Loucy (cell line): Measurements from ENCODE around the gene SLC31A1.

Experiments used
- H2AFZ ChIP-seq: fragments of 200-600 bp; sonication (generic); 2 replicates; pipeline ENCODE4 v1.6.0; 2016; ENCODE audit warnings: antibody characterized with exemption, mild to moderate bottlenecking, low read length, moderate library complexity
- H3F3A ChIP-seq: fragments of 200-600 bp; 2 replicates; pipeline ENCODE4 v1.6.0; 2016; ENCODE audit warnings: antibody characterized with exemption, low read depth, mild to moderate bottlenecking
- H3K27me3 ChIP-seq: fragments of 200-600 bp; sonication (generic); 2 replicates; pipeline ENCODE4 v1.6.1; 2014; ENCODE audit warnings: low read length, mild to moderate bottlenecking; ENCODE audit not compliant: insufficient read depth, poor library complexity, severe bottlenecking
- H3K36me3 ChIP-seq: fragments of 200-600 bp; sonication (generic); 2 replicates; pipeline ENCODE4 v1.6.1; 2016; ENCODE audit warnings: low read length; ENCODE audit not compliant: insufficient read depth
- H3K4me1 ChIP-seq: fragments of 200-600 bp; sonication (generic); 2 replicates; pipeline ENCODE4 v1.5.1; 2014; ENCODE audit warnings: low read length, mild to moderate bottlenecking; ENCODE audit not compliant: insufficient read depth, poor library complexity, severe bottlenecking
- H3K4me2 ChIP-seq: fragments of 200-600 bp; sonication (generic); 2 replicates; pipeline ENCODE4 v1.6.0; 2014; ENCODE audit warnings: antibody characterized with exemption, low read length, low read depth, mild to moderate bottlenecking; ENCODE audit not compliant: poor library complexity, severe bottlenecking
- H3K4me3 ChIP-seq: fragments of 200-600 bp; sonication (generic); 2 replicates; pipeline ENCODE4 v1.5.1; 2014; ENCODE audit warnings: low read length, mild to moderate bottlenecking, mixed read lengths; ENCODE audit not compliant: poor library complexity, severe bottlenecking
- H3K79me2 ChIP-seq: fragments of 200-600 bp; sonication (generic); 2 replicates; pipeline ENCODE4 v1.6.1; 2014; ENCODE audit warnings: low read length; ENCODE audit not compliant: insufficient read depth
- H3K9ac ChIP-seq: fragments of 200-600 bp; sonication (generic); 2 replicates; pipeline ENCODE4 v1.6.0; 2014; ENCODE audit warnings: mild to moderate bottlenecking, low read depth, low read length, moderate library complexity; ENCODE audit not compliant: poor library complexity, severe bottlenecking
- H3K9me2 ChIP-seq: fragments of 200-600 bp; sonication (generic); replicated peaks from 2 replicates; pipeline ENCODE4 v1.6.1; 2016; ENCODE audit warnings: low read depth, low read length, mixed read lengths
- H3K9me3 ChIP-seq: fragments of 200-600 bp; sonication (generic); 2 replicates; pipeline ENCODE4 v1.6.1; 2014; ENCODE audit warnings: mild to moderate bottlenecking, antibody characterized with exemption, low read length, low read depth; ENCODE audit not compliant: insufficient read depth
- H4K20me1 ChIP-seq: fragments of 200-600 bp; sonication (generic); 2 replicates; pipeline ENCODE4 v1.6.0; 2014; ENCODE audit warnings: antibody characterized with exemption, low read length, mild to moderate bottlenecking; ENCODE audit not compliant: insufficient read depth, poor library complexity, severe bottlenecking
- EZH2phosphoT487 ChIP-seq: fragments of 200-600 bp; IDR thresholded peaks from 2 replicates; pipeline ENCODE4 v1.6.1; 2018; ENCODE audit warnings: antibody characterized with exemption, mild to moderate bottlenecking, moderate library complexity, borderline replicate concordance
- TF ChIP-seq, protein P1 (sequence below): fragments of 200-600 bp; sonication (generic); conservative IDR thresholded peaks from 2 replicates; pipeline ENCODE4 v1.5.1; 2014; ENCODE audit warnings: mild to moderate bottlenecking, antibody characterized with exemption, low read length

Gene SLC31A1

DNA sequence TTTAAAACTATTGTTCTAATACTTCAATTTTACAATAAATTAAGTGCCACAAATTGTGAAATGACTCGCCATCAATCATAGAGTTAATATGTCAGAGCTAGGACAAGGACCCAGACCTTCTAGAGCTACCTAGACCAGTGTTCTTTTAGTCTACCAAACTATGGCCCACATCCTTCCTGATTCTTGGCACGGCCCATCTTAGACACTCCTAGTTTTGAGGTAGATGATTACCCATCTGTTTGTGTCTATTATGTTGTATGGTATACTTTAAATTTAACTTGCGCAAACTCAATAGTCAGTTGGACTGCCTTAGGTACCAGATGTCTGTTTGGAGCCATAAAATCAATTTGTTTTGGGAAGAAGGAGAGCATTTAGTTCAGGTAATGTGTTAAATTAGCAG lies 36.5 kb downstream of the SLC31A1 start:
- no peaks in the 10 kb centered on the region for H3K4me1 ChIP-seq
- H4K20me1 ChIP-seq, result no peaks in the 10 kb centered on the region
- H3K4me2 ChIP-seq, result no peak overlapping the region
- no peaks in the 10 kb centered on the region for H3F3A ChIP-seq
- peaks cover 44% of the 10 kb centered on the region; the same call in 1 of the 2 replicates for H3K36me3 ChIP-seq
- no peak overlapping the region for H2AFZ ChIP-seq
- H3K4me3 ChIP-seq, result no peak overlapping the region
- no peaks in the 10 kb centered on the region for H3K9me2 ChIP-seq
- TF ChIP-seq, protein P1, sequence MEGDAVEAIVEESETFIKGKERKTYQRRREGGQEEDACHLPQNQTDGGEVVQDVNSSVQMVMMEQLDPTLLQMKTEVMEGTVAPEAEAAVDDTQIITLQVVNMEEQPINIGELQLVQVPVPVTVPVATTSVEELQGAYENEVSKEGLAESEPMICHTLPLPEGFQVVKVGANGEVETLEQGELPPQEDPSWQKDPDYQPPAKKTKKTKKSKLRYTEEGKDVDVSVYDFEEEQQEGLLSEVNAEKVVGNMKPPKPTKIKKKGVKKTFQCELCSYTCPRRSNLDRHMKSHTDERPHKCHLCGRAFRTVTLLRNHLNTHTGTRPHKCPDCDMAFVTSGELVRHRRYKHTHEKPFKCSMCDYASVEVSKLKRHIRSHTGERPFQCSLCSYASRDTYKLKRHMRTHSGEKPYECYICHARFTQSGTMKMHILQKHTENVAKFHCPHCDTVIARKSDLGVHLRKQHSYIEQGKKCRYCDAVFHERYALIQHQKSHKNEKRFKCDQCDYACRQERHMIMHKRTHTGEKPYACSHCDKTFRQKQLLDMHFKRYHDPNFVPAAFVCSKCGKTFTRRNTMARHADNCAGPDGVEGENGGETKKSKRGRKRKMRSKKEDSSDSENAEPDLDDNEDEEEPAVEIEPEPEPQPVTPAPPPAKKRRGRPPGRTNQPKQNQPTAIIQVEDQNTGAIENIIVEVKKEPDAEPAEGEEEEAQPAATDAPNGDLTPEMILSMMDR, result no peak
- no peak for TF ChIP-seq EZH2phosphoT487
- no peaks in the 10 kb centered on the region for H3K79me2 ChIP-seq
- no peaks in the 10 kb centered on the region for H3K9me3 ChIP-seq
- H3K27me3 ChIP-seq, result no peaks in the 10 kb centered on the region
- no peak overlapping the region for H3K9ac ChIP-seq

DNA sequence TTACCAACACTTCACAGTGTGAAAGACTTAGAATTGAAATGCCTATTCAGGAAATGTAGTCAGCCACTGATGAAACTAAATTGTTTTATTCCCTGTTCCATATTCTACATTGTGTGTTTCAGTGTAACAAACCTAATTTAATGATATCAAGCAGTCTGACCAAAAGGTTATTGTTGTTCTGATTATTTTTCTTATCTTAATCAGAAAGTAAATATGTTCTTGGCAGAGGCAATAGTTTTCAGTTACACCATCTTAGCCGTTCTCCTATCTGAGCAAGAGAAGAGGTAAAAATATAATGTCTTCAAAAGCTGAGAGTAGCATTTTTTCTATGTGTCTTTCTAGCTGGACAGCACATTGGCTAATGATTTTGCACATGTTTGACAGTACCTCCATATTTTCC lies 36.9 kb downstream of the SLC31A1 start:
- TF ChIP-seq EZH2phosphoT487, result no peak
- TF ChIP-seq, protein P1, result no peak
- Histone ChIP-seq H3K9me3 (no peaks in the 10 kb centered on the region), H3K4me3 (no peak overlapping the region), H4K20me1 (no peaks in the 10 kb centered on the region), H3K4me2 (no peak overlapping the region), H3K36me3 (peaks cover 44% of the 10 kb centered on the region; the same call in 1 of the 2 replicates), H3K9ac (no peak overlapping the region), H3K79me2 (no peaks in the 10 kb centered on the region), H2AFZ (no peak overlapping the region), H3K27me3 (no peaks in the 10 kb centered on the region), H3K4me1 (no peaks in the 10 kb centered on the region), H3F3A (no peaks in the 10 kb centered on the region), H3K9me2 (no peaks in the 10 kb centered on the region)

DNA sequence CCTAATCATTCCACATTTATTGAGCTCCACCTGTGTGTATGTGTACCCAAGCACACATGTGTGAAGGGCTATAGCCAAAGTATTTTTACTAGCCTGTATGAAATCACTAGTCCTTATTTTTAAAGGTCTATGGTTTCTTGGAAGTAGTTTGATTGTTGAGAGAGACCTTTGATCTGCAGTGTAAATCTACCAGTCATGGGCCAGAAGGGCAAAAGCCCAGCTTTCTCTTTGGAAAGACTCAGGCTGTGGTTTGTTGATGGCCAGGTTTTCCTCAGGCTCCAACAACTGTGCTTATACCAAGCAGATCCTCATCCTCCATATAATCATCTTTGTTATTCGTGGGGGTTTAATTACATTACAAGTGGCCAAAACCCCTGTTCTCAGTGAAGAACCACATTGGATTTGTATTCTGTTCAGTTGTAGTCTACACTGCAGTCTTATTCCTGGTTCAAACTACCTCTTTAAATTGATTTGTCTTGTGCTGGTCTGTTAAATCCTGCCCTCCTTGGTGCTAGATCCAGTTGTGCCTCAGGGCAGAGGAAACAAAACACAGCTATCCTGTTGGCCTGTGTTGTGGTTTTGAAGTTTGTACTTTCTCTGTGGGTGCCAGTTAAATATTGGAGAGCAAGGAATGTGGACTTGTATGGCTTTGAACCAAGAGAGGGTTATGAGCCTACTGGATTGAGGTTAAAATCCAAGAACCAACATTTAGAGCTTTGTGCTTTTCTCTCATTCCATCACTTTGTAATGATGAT lies 40.8 kb downstream of the SLC31A1 start:
- Histone ChIP-seq H3K36me3 (peaks cover 42% of the 10 kb centered on the region; the same call in 1 of the 2 replicates), H3K4me1 (no peaks in the 10 kb centered on the region), H3K9me2 (no peaks in the 10 kb centered on the region), H3K79me2 (no peaks in the 10 kb centered on the region), H2AFZ (no peak overlapping the region), H3K9me3 (no peaks in the 10 kb centered on the region), H3K9ac (no peak overlapping the region), H3F3A (no peaks in the 10 kb centered on the region), H4K20me1 (no peaks in the 10 kb centered on the region), H3K4me3 (no peak overlapping the region), H3K4me2 (no peak overlapping the region), H3K27me3 (no peaks in the 10 kb centered on the region)
- TF ChIP-seq, protein P1, result no peak
- TF ChIP-seq EZH2phosphoT487, result no peak
